ENCODE results near the gene TMPRSS5.

TMPRSS5 gene

GRCh38 chr11:113666584-113666983 lies 39.5 kb downstream of the TMPRSS5 start:
- DNase-seq: no peak

GRCh38 chr11:113664981-113665710 lies 41.0 kb downstream of the TMPRSS5 start:
- DNase-seq: no peak

GRCh38 chr11:113664069-113664980 lies 41.8 kb downstream of the TMPRSS5 start:
- DNase-seq: no peak

GRCh38 chr11:113663567-113663966 lies 42.5 kb downstream of the TMPRSS5 start:
- no peak for DNase-seq

- DNase-seq: no peak
Observed at GRCh38 chr11:113655771-113656170, 50.3 kb downstream of the TMPRSS5 start.

- DNase-seq: no peak
Observed at GRCh38 chr11:113651023-113651422, 55.1 kb downstream of the TMPRSS5 start.

- DNase-seq: no peak
Observed at GRCh38 chr11:113649311-113649710, 56.8 kb downstream of the TMPRSS5 start.

- no peak for DNase-seq
Observed at GRCh38 chr11:113647856-113648255, 58.3 kb downstream of the TMPRSS5 start.

GRCh38 chr11:113647108-113647507 lies 59.0 kb downstream of the TMPRSS5 start:
- no peak for DNase-seq

- no peak for DNase-seq
Observed at GRCh38 chr11:113645593-113646349, 60.3 kb downstream of the TMPRSS5 start.

GRCh38 chr11:113644605-113645004 lies 61.5 kb downstream of the TMPRSS5 start:
- DNase-seq: no peak

GRCh38 chr11:113643701-113644100 lies 62.4 kb downstream of the TMPRSS5 start:
- DNase-seq: no peak

GRCh38 chr11:113643006-113643585 lies 63.0 kb downstream of the TMPRSS5 start:
- DNase-seq: no peak

- DNase-seq: no peak
Observed at GRCh38 chr11:113642090-113642489, 64.0 kb downstream of the TMPRSS5 start.

GRCh38 chr11:113638376-113638775 lies 67.7 kb downstream of the TMPRSS5 start:
- DNase-seq: no peak

- no peak for DNase-seq
Observed at GRCh38 chr11:113637636-113638035, 68.5 kb downstream of the TMPRSS5 start.
